SIG-M5 (cell line): ENCODE measurements around the gene STAM2.
"Not testable (repeated sequence)": the region's sequence is repeated elsewhere in the genome, so short reads cannot be mapped to it uniquely, and the experiment has no call there.

Source experiments
- DNase-seq: peaks from one replicate; lab custom pipeline; 2025; lab: John Stamatoyannopoulos, UW

The STAM2 gene

GRCh38 chr2:152175368-152176112, at the start of gene STAM2:
STAM2 (minus strand) TSS chr2:152175763; CDS start chr2:152175642, 121 bp downstream.
- DNase-seq: peak; percentile 39

- no peak for DNase-seq
Observed at GRCh38 chr2:152223977-152224376, 48.4 kb upstream of the STAM2 start.

- no peak for DNase-seq
Observed at GRCh38 chr2:152222975-152223637, 47.5 kb upstream of the STAM2 start.

- no peak for DNase-seq
Observed at GRCh38 chr2:152221839-152222238, 46.3 kb upstream of the STAM2 start.

GRCh38 chr2:152219077-152219828, 43.7 kb upstream of the STAM2 start:
- DNase-seq: no peak

- DNase-seq: no peak
Observed at GRCh38 chr2:152201466-152201830, 25.9 kb upstream of the STAM2 start.

GRCh38 chr2:152200565-152201465, 25.3 kb upstream of the STAM2 start:
- DNase-seq: no peak

- DNase-seq: no peak
Observed at GRCh38 chr2:152200101-152200500, 24.5 kb upstream of the STAM2 start.

GRCh38 chr2:152198499-152198898, 22.9 kb upstream of the STAM2 start:
- no peak for DNase-seq

- DNase-seq: not testable (repeated sequence)
Observed at GRCh38 chr2:152197508-152198284, 22.1 kb upstream of the STAM2 start.

GRCh38 chr2:152189622-152190495, 14.3 kb upstream of the STAM2 start:
- no peak for DNase-seq

GRCh38 chr2:152186808-152187207, 11.2 kb upstream of the STAM2 start:
- DNase-seq: not testable (repeated sequence)

GRCh38 chr2:152186262-152186661, 10.7 kb upstream of the STAM2 start:
- no peak for DNase-seq

GRCh38 chr2:152183401-152184073, 8.0 kb upstream of the STAM2 start:
- DNase-seq: no peak

- DNase-seq: not testable (repeated sequence)
Observed at GRCh38 chr2:152177667-152178066, 2.1 kb upstream of the STAM2 start.

- DNase-seq: no peak
Observed at GRCh38 chr2:152176113-152176714, 651 bp upstream of the STAM2 start.

GRCh38 chr2:152175012-152175367, 573 bp downstream of the STAM2 start:
- DNase-seq: no peak

- DNase-seq: no peak
Observed at GRCh38 chr2:152174574-152174973, 989 bp downstream of the STAM2 start.

GRCh38 chr2:152173831-152174230, 1.7 kb downstream of the STAM2 start:
- DNase-seq: no peak
